HG02973 (cell line): ENCODE results near the gene LYPD4.
A peak's percentile ranks its signal among the peaks of the same experiment; 100 is the strongest.
"Not testable (repeated sequence)": the region's sequence is repeated elsewhere in the genome, so short reads cannot be mapped to it uniquely, and the experiment has no call there.

Experiments
- ATAC-seq: cut with Tn5 transposase; IDR thresholded peaks from one replicate; pipeline ENCODE4 v1.9.1; 2021; ENCODE audit warnings: moderate library complexity; ENCODE audit not compliant: unreplicated experiment

The LYPD4 gene

DNA sequence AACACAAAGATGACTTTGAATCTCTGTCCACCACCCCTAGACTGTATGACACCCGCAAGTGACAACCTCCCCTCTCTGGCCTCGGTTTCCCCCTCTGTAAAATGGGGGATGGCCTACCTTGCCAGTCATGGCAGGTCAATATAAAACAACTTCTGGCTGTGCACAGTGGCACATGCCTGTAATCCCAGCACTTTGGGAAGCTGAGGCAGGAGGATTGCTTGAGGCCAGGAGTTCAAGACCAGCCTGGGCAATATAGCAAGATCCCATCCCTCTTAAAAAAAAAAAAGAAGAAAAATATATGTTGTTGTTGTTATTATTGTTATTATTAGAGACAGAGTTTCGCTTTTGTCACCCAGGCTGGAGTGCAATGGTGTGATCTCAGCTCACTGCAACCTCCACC lies 31.5 kb upstream of the LYPD4 start:
- not testable (repeated sequence) for ATAC-seq

DNA sequence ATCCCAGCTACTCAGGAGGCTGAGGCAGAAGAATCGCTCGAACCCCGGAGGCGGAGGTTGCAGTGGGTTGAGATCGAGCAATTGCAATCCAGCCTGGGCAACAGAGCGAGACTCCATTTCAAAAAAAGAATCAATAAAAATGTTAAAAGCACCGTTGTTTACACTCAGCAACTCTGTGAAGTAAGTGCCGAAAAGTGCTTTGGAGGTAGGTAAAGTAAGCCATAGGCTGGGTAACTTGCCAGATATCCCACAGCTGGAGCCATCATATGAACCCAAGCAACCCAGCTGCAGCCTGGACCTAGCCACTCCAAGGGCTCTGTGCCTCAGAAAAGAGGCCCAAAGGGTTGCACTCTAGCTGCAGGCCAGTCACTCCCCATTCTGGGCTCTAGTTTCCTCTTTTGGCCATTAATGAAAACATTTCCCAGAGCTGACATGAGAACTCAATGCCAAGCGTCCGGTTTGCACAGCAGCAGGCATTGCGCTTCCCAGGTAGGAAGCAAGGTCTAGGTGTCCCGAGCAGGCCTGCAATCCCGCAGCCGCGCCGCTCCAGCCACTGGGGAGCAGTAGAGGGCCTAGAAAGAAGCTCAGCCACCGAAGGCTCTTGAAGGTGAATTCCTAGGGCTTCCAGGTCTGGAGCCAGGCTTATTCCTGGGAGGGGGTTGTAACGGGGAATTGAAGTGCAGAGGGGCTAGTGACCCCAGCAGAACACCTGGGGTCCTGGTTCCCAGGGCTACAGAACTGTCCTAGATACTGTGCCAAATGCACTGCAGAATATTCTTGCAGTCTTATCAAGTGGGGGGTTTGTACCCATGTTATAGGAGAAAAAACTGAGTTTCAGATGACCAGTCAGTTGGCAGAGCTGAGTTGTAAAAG lies 28.5 kb upstream of the LYPD4 start:
- no peak for ATAC-seq

DNA sequence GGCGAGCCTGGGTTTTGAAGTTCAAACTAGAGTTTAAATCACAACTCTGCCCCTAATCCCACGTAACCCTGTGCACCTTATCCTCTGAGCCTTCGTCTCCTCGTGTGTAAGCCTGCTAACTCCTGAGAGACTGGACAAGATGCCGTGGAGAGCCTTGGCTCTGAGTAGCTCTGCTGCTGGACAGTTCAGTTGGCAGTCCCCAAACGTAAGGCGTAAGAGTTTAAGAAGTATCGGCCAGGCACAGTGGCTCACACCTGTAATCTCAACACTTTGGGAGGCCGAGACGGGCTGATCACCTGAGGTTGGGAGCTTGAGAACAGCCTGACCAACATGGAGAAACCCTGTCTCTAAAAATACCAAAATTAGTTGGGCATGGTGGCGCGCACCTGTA lies 27.9 kb upstream of the LYPD4 start:
- ATAC-seq, result no peak

DNA sequence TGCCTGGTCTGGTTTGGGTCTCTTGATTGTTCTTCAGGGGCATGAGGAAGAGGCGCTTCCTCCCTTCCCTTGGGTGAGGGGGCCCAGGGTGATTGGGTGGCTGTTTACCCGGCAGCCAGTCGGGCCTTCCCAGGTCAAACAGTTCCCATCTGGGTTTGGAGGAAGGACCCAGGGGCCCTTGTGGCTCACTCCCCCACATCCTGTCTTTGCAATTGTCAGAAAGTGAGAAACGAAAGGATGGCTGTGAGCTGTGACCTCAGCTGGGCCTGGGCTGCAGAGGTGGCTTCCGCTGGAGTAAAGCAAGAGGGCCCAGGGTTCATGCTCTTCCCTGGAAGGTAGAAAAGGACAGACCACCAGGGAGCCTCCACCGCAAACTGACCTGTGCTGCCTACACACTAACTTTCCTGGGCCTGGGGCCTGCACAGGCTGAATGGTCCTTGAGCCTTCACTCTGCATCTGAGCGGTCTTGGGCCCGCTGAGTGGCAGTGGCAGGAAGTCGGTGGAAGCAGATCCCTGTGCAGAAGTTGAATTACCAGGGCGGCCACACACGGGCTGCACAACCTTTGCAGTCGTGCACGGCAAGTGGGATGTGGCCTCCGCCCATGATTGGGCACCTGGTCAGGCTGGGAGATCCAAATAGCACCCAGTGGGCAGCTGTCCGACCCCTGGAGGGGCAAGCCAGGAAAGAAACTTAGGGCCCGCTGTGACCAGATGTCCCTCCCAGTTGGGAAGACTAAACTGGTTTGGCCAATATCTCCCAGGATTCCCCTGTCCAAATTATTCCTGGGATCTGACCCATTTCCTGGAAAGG lies 27.3 kb upstream of the LYPD4 start:
- peak; percentile 47 for ATAC-seq

- no peak for ATAC-seq
These were observed 26.0 kb upstream of the LYPD4 start for GRCh38 chr19:41870401-41870873.

GRCh38 chr19:41869374-41869955 lies 25.0 kb upstream of the LYPD4 start:
- no peak for ATAC-seq

- ATAC-seq, result no peak
These were observed 24.5 kb upstream of the LYPD4 start for GRCh38 chr19:41868989-41869300.

GRCh38 chr19:41868120-41868988 lies 23.9 kb upstream of the LYPD4 start:
- no peak for ATAC-seq

DNA sequence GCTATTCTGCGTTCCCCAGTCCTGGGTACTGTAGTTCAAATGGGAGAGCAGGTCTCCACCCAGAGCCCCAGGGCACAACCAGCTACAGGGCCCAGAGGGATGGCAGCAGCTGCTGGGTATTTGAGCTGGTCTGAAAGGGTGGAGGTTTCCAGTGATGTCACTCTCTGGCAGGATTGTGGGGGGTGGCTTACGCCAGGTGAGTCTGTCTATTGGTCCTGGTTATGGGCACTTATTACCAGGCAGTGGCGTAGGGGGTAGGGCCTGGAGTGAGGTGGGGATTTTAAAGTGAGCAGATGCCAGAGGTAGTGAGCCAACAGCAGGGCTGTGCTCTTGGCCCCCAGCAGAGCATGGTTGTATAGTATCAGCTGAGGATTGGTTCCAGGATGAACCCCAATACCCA lies 21.8 kb upstream of the LYPD4 start:
- no peak for ATAC-seq

DNA sequence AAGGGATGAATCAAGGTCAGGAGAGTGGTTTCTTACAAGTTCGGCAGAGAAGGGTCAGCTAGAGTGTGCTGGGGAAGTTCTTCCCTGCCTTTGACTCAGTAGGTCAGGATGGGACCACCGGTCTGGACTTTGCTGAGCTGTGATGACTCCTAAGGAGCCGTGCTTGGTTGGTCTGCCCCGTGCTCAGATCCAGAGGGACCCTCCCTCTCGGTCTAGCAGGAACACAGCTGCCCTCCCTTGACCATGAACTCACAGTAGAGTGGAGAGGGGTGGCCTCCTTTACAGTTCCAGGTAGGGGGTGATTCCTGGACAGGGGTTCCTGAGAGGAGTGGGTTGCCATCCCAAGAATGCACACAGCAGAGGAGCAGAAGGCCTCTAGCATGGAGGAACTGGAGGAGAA lies 19.9 kb upstream of the LYPD4 start:
- ATAC-seq, result no peak

DNA sequence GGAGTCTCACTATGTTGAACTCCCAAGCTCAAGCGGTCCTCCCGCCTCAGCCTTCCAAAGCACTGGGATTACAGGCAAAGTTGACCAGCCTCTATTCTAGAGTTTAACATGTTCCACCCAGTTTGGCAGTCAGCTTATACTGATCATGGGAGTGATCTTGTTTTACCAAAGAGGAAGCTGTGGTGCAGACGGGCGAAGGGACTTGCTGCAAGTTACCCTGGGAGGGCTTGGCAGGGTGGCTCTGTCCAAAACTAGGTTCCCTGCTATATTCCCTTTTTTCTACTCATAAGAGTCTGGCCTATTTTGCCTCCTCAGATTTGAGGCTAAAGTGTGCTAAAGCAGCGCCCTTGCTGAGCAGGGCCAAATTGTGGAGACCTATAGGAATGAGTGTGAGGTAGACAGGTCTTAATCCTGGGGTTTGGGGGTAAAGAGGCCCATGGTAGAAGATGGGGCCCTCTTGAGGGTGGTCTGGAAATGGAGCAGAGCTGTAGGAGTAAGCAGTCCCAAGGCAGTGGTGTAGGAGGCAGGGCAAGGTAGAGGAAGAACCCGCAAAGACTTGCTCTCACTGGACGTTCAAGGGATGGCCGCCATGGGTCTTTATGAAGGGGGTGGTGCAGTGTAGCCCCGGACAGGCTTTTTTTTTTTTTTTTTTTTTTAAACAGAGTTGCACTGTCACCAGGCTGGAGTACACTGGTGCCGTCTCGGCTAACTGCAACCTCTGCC lies 18.9 kb upstream of the LYPD4 start:
- no peak for ATAC-seq

- no peak for ATAC-seq
These were observed 18.0 kb upstream of the LYPD4 start for GRCh38 chr19:41862445-41862986.

GRCh38 chr19:41861846-41862245 lies 17.4 kb upstream of the LYPD4 start:
- ATAC-seq, result no peak

- no peak for ATAC-seq
These were observed 16.8 kb upstream of the LYPD4 start for GRCh38 chr19:41861116-41861768.

GRCh38 chr19:41860419-41861115 lies 16.1 kb upstream of the LYPD4 start:
- no peak for ATAC-seq

GRCh38 chr19:41859618-41860418 lies 15.3 kb upstream of the LYPD4 start, which contains the start of gene RPS19:
Gene RPS19, plus strand, starts transcription at chr19:41860255. Its CDS starts 520 bp downstream, at chr19:41860775.
- peak; percentile 70 for ATAC-seq

- no peak for ATAC-seq
These were observed 14.7 kb upstream of the LYPD4 start for GRCh38 chr19:41859213-41859617.

GRCh38 chr19:41853768-41854167 lies 9.3 kb upstream of the LYPD4 start:
- ATAC-seq, result no peak
